T-helper 2 cell treated with Interferon-gamma antibody and Interleukin-4, amounts not matched to agents 5 μg/mL and 100 μg/mL, for 36 hours (primary cell): Measurements from ENCODE around the gene TKT.

ENCODE experiments used
- DNase-seq: peaks from one replicate; pipeline ENCODE4 v3.0.0; 2021; ENCODE audit warnings: low spot score
- H3K27ac Mint-ChIP-seq: one replicate; pipeline ENCODE4 v1.8.0; 2021; ENCODE audit warnings: mild to moderate bottlenecking, mixed read lengths
- H3K27me3 Mint-ChIP-seq: one replicate; pipeline ENCODE4 v1.8.0; 2021; ENCODE audit warnings: low read depth, mixed read lengths
- H3K36me3 Mint-ChIP-seq: one replicate; pipeline ENCODE4 v1.8.0; 2021; ENCODE audit warnings: low read depth, mixed read lengths
- H3K4me1 Mint-ChIP-seq: one replicate; pipeline ENCODE4 v1.8.0; 2021; ENCODE audit warnings: low read depth, mixed read lengths
- H3K4me3 Mint-ChIP-seq: one replicate; pipeline ENCODE4 v1.8.0; 2022; ENCODE audit warnings: mild to moderate bottlenecking, moderate library complexity, mixed read lengths
- H3K9me3 Mint-ChIP-seq: one replicate; pipeline ENCODE4 v1.8.0; 2021; ENCODE audit warnings: mixed read lengths

Gene TKT

GRCh38 chr3:53229606-53230005 lies 26.2 kb downstream of the TKT start:
- Mint-ChIP-seq H3K36me3 (peaks cover 49% of the 10 kb centered on the region), H3K27ac (no peak overlapping the region), H3K4me1 (peaks cover 3% of the 10 kb centered on the region), H3K9me3 (no peaks in the 10 kb centered on the region), H3K4me3 (no peak overlapping the region), H3K27me3 (no peaks in the 10 kb centered on the region)
- DNase-seq = no peak

- no peaks in the 10 kb centered on the region for H3K27me3 Mint-ChIP-seq
- no peaks in the 10 kb centered on the region for H3K9me3 Mint-ChIP-seq
Measured at GRCh38 chr3:53229171-53229570, 26.7 kb downstream of the TKT start.

GRCh38 chr3:53227993-53228885 lies 27.6 kb downstream of the TKT start:
- Mint-ChIP-seq H3K4me3 (no peak overlapping the region), H3K27ac (no peak overlapping the region), H3K27me3 (no peaks in the 10 kb centered on the region), H3K9me3 (no peaks in the 10 kb centered on the region), H3K36me3 (peaks cover 48% of the 10 kb centered on the region), H3K4me1 (no peaks in the 10 kb centered on the region)
- DNase-seq = no peak

More at GRCh38 chr3:53229171-53229570, 26.7 kb downstream of the TKT start:
- Mint-ChIP-seq H3K4me3 (no peak overlapping the region), H3K27ac (no peak overlapping the region), H3K4me1 (no peaks in the 10 kb centered on the region), H3K36me3 (peaks cover 48% of the 10 kb centered on the region)
- DNase-seq = no peak

GRCh38 chr3:53226841-53227407 lies 28.9 kb downstream of the TKT start:
- DNase-seq = no peak
- no peaks in the 10 kb centered on the region for H3K27me3 Mint-ChIP-seq
- H3K4me3 Mint-ChIP-seq = no peak overlapping the region
- H3K9me3 Mint-ChIP-seq = no peaks in the 10 kb centered on the region
- H3K27ac Mint-ChIP-seq = no peak overlapping the region
- no peaks in the 10 kb centered on the region for H3K4me1 Mint-ChIP-seq
- peaks cover 45% of the 10 kb centered on the region for H3K36me3 Mint-ChIP-seq

GRCh38 chr3:53226142-53226840 lies 29.5 kb downstream of the TKT start:
- H3K4me3 Mint-ChIP-seq = no peak overlapping the region
- no peak for DNase-seq
- H3K27me3 Mint-ChIP-seq = no peaks in the 10 kb centered on the region
- H3K27ac Mint-ChIP-seq = no peak overlapping the region
- no peaks in the 10 kb centered on the region for H3K4me1 Mint-ChIP-seq
- no peaks in the 10 kb centered on the region for H3K9me3 Mint-ChIP-seq
- H3K36me3 Mint-ChIP-seq = peaks cover 40% of the 10 kb centered on the region

GRCh38 chr3:53225651-53226050 lies 30.2 kb downstream of the TKT start:
- Mint-ChIP-seq H3K9me3 (no peaks in the 10 kb centered on the region), H3K27ac (no peak overlapping the region), H3K4me1 (no peaks in the 10 kb centered on the region), H3K27me3 (no peaks in the 10 kb centered on the region), H3K4me3 (no peak overlapping the region), H3K36me3 (peaks cover 37% of the 10 kb centered on the region)
- DNase-seq = no peak

GRCh38 chr3:53225181-53225580 lies 30.6 kb downstream of the TKT start:
- no peak for DNase-seq
- Mint-ChIP-seq H3K4me1 (peaks cover under 1% of the 10 kb centered on the region), H3K36me3 (peaks cover 37% of the 10 kb centered on the region), H3K4me3 (no peak overlapping the region), H3K9me3 (no peaks in the 10 kb centered on the region), H3K27ac (no peak overlapping the region), H3K27me3 (no peaks in the 10 kb centered on the region)

- Mint-ChIP-seq H3K9me3 (no peaks in the 10 kb centered on the region), H3K27me3 (no peaks in the 10 kb centered on the region), H3K36me3 (peaks cover 32% of the 10 kb centered on the region), H3K27ac (no peak overlapping the region), H3K4me3 (no peak overlapping the region), H3K4me1 (peaks cover 4% of the 10 kb centered on the region)
- no peak for DNase-seq
Measured at GRCh38 chr3:53224536-53224935, 31.3 kb downstream of the TKT start.

- Mint-ChIP-seq H3K27me3 (no peaks in the 10 kb centered on the region), H3K9me3 (no peaks in the 10 kb centered on the region), H3K36me3 (peaks cover 28% of the 10 kb centered on the region), H3K4me1 (peaks cover 4% of the 10 kb centered on the region), H3K4me3 (no peak overlapping the region), H3K27ac (no peak overlapping the region)
- no peak for DNase-seq
Measured at GRCh38 chr3:53224026-53224425, 31.8 kb downstream of the TKT start.

GRCh38 chr3:53223541-53223966 lies 32.3 kb downstream of the TKT start:
- Mint-ChIP-seq H3K27me3 (no peaks in the 10 kb centered on the region), H3K36me3 (peaks cover 24% of the 10 kb centered on the region), H3K4me1 (peaks cover 4% of the 10 kb centered on the region), H3K27ac (no peak overlapping the region), H3K4me3 (no peak overlapping the region), H3K9me3 (no peaks in the 10 kb centered on the region)
- no peak for DNase-seq

- H3K4me3 Mint-ChIP-seq = no peak overlapping the region
- H3K9me3 Mint-ChIP-seq = no peaks in the 10 kb centered on the region
- no peak for DNase-seq
- no peaks in the 10 kb centered on the region for H3K27me3 Mint-ChIP-seq
- no peak overlapping the region for H3K27ac Mint-ChIP-seq
- H3K36me3 Mint-ChIP-seq = peaks cover 20% of the 10 kb centered on the region
- peaks cover 4% of the 10 kb centered on the region for H3K4me1 Mint-ChIP-seq
Measured at GRCh38 chr3:53223025-53223424, 32.8 kb downstream of the TKT start.

- Mint-ChIP-seq H3K36me3 (peaks cover 16% of the 10 kb centered on the region), H3K9me3 (no peaks in the 10 kb centered on the region), H3K27me3 (no peaks in the 10 kb centered on the region), H3K27ac (no peak overlapping the region), H3K4me1 (peaks cover 4% of the 10 kb centered on the region), H3K4me3 (no peak overlapping the region)
- DNase-seq = no peak
Measured at GRCh38 chr3:53222183-53222901, 33.5 kb downstream of the TKT start.

- Mint-ChIP-seq H3K27me3 (no peaks in the 10 kb centered on the region), H3K9me3 (no peaks in the 10 kb centered on the region), H3K4me3 (no peak overlapping the region), H3K4me1 (peaks cover 4% of the 10 kb centered on the region), H3K27ac (no peak overlapping the region), H3K36me3 (peaks cover 14% of the 10 kb centered on the region)
- DNase-seq = no peak
Measured at GRCh38 chr3:53221827-53222182, 34.0 kb downstream of the TKT start.

GRCh38 chr3:53221345-53221744 lies 34.5 kb downstream of the TKT start:
- Mint-ChIP-seq H3K4me3 (no peak overlapping the region), H3K36me3 (peaks cover 14% of the 10 kb centered on the region), H3K4me1 (peaks cover 4% of the 10 kb centered on the region), H3K27me3 (no peaks in the 10 kb centered on the region), H3K27ac (no peak overlapping the region), H3K9me3 (no peaks in the 10 kb centered on the region)
- no peak for DNase-seq
